AG04450 (cell line): ENCODE measurements around the gene ONECUT2. TPM values are rescaled to one million over a fixed set of nuclear protein-coding genes. Genes with fewer than 3 reads are reported as not detected.
A peak's percentile ranks its signal among the peaks of the same experiment; 100 is the strongest.
"Not testable (repeated sequence)": the region's sequence is repeated elsewhere in the genome, so short reads cannot be mapped to it uniquely, and the experiment has no call there.

Experiments used
- CTCF ChIA-PET: fragments of 300-600, 350-600 bp; formaldehyde crosslinking; extraction: SDS; loops from one replicate; lab custom pipeline; 2022; ENCODE audit warnings: antibody characterized with exemption, inconsistent platforms; lab: Charles Lee
- POLR2A ChIA-PET: fragments of 350-600 bp; formaldehyde crosslinking; extraction: SDS; loops from one replicate; lab custom pipeline; 2021; ENCODE audit warnings: antibody characterized with exemption, inconsistent platforms; lab: Yijun Ruan, JAX
- DNase-seq: peaks from one replicate; pipeline ENCODE4 v3.0.0-alpha.2; 2011; ENCODE audit warnings: low read depth, low spot score
- H3K27ac ChIP-seq: one replicate; pipeline ENCODE4 v1.5.1; 2012; ENCODE audit warnings: low read depth, low read length, control low read depth
- H3K27me3 ChIP-seq: one replicate; pipeline ENCODE4 v1.6.0; 2012; ENCODE audit warnings: low read length; ENCODE audit not compliant: control insufficient read depth, insufficient read depth
- H3K4me3 ChIP-seq: 2 replicates; pipeline ENCODE4 v1.5.1; 2011; ENCODE audit warnings: mild to moderate bottlenecking, low read depth, low read length, control low read depth
- H3K9me3 ChIP-seq: 2 replicates; pipeline ENCODE4 v1.5.1; 2012; ENCODE audit warnings: low read length; ENCODE audit not compliant: control insufficient read depth, insufficient read depth
- CTCF ChIP-seq: IDR thresholded peaks from 2 replicates; pipeline ENCODE4 v1.5.1; 2011; ENCODE audit warnings: low read depth, low read length, control low read depth, inconsistent platforms
- polyA minus RNA-seq: library from RNA; depleted of rRNA, polyadenylated mRNA; stranded (reverse); fragments of >200 nt; gene quantifications from 2 replicates; pipeline ENCODE4 v1.2.3, GENCODE V29; 2011; rRNA and poly(A)+ RNA removed
- polyA plus RNA-seq: library from polyadenylated mRNA; depleted of rRNA; stranded (reverse); fragments of >200 nt; gene quantifications from 2 replicates; pipeline ENCODE4 v1.2.3, GENCODE V29; 2011; rRNA removed

The ONECUT2 gene
- polyA plus RNA-seq (0.01 TPM in 1 of 2 replicates, not detected in the other), polyA minus RNA-seq (under 0.01 and 0.04 TPM in 2 replicates)

GRCh38 chr18:57434536-57435494, at the start of gene ONECUT2:
Gene ONECUT2, plus strand, starts transcription at chr18:57435374. Its CDS starts 343 bp downstream, at chr18:57435717.
- peaks cover 21% of the 10 kb centered on the region for H3K9me3 ChIP-seq
- peak within 1 kb of the TSS; percentile 58 for H3K4me3 ChIP-seq
- CTCF ChIA-PET, result no interaction called here
- peaks cover 91% of the 10 kb centered on the region for H3K27me3 ChIP-seq
- POLR2A ChIA-PET, result no interaction called here
- H3K27ac ChIP-seq, result no peak within 1 kb of the TSS
- peak; percentile 46 for DNase-seq
- no peak for TF ChIP-seq CTCF

DNA sequence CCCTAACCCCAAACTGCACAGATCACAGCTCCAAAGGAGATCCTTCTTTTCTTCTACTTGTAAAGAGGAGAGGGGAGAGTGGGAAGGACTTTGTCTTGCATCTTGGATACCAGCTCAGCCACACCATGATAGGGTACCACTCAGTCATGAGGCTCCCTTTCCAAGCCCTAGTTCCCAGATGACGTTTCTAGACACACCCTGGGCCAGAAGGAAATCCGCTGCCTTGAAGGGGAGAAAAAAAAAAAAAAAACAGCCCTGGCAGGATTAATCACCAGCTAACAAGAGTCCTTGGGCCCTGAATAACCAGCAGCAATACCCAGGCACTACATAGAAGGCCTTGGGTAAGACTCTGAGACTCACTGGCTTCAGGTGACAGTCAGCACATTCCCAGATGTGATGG, 45.9 kb upstream of the ONECUT2 start:
- no peak overlapping the region for H3K4me3 ChIP-seq

DNA sequence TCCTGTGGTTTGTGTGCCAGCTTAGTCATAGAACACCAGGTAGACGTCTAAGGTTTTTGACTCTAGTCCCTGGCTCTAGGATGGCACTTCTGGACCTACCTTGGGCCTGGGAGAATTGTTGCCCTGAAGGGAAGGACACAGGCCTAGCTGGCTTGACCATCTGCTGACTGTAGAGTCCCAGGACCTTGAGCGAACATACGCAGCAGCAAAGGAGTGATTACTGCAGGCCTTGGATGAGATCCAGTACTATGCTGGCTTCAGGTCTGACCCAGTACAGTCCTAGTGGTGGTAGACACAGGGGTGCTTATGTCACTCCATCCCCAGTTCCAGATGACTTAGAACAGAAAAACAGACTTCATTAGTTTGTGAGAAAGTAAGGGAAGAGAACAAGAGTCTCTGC, 45.1 kb upstream of the ONECUT2 start:
- Histone ChIP-seq H3K27me3 (no peaks in the 10 kb centered on the region), H3K4me3 (no peak overlapping the region), H3K27ac (no peak overlapping the region), H3K9me3 (no peaks in the 10 kb centered on the region)
- ChIA-PET POLR2A (no interaction called here), CTCF (no interaction called here)
- DNase-seq, result no peak
- TF ChIP-seq CTCF, result no peak

More for the DNA sequence above, 45.9 kb upstream of the ONECUT2 start:
- Histone ChIP-seq H3K27me3 (no peaks in the 10 kb centered on the region), H3K9me3 (no peaks in the 10 kb centered on the region), H3K27ac (no peak overlapping the region)
- TF ChIP-seq CTCF, result no peak
- POLR2A ChIA-PET, result no interaction called here
- CTCF ChIA-PET, result no interaction called here
- no peak for DNase-seq

DNA sequence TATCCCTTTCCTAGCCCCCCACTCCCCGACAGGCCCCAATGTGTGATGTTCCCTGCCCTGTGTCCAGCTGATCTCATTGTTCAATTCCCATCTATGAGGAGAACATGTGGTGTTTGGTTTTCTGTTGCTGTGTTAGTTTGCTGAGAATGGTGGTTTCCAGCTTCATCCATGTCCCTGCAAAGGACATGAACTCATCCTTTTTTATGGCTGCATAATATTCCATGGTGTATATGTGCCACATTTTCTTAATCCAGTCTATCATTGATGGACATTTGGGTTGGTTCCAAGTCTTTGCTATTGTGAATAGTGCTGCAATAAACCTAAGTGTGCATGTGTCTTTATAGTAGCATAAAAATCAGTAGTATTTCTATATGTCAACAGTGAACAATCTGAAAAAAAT, 40.4 kb upstream of the ONECUT2 start:
- H3K4me3 ChIP-seq, H3K9me3 ChIP-seq, DNase-seq, CTCF ChIA-PET, POLR2A ChIA-PET, H3K27me3 ChIP-seq, H3K27ac ChIP-seq: not testable (repeated sequence)

DNA sequence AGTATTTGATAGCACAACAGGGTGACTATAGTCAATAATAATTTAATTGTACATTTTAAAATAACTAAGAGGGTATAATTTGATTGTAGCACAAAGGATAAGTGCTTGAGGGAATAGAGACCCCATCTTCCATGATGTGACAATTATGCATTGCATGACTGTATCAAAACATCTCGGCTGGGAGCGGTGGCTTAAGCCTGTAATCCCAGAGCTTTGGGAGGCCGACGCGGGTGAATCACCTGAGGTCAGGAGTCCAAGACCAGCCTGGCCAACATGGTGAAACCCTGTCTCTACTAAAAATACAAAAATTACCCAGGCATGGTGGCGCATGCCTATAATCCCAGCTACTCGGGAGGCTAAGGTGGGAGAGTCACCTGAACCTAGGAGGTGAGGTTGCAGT, 38.3 kb upstream of the ONECUT2 start:
- DNase-seq, H3K27ac ChIP-seq, H3K4me3 ChIP-seq, CTCF ChIA-PET, H3K9me3 ChIP-seq, H3K27me3 ChIP-seq, POLR2A ChIA-PET: not testable (repeated sequence)
